Endothelial cell of umbilical vein (primary cell): ENCODE results near the gene RTN4RL1. TPM values are rescaled to one million over a fixed set of nuclear protein-coding genes. Genes with fewer than 3 reads are reported as not detected.

Experiments
- BruUV-seq: library from RNA; stranded (reverse); fragments of 400-500 nt; replicated peaks from 2 replicates; lab custom pipeline; 2021; lab: Mats Ljungman, UMichigan
- CTCF ChIA-PET: fragments of 300-600, 350-600 bp; sonication (Branson Sonifier 250); formaldehyde crosslinking; loops from one replicate; lab custom pipeline; 2021; ENCODE audit warnings: antibody characterized with exemption, inconsistent platforms; lab: Charles Lee
- POLR2A ChIA-PET: fragments of 300-600, 350-600 bp; sonication (Branson Sonifier 250); formaldehyde crosslinking; loops from one replicate; lab custom pipeline; 2021; ENCODE audit warnings: antibody characterized with exemption, inconsistent platforms; lab: Charles Lee
- DNase-seq: peaks from one replicate; pipeline ENCODE4 v3.0.0-alpha.2; 2011; ENCODE audit warnings: low read depth, low spot score
- FAIRE-seq: peaks from 2 replicates; lab custom pipeline; 2011; peaks lifted over from hg19 to GRCh38; lab: Jason Lieb, UNC
- H2AFZ ChIP-seq: 2 replicates; pipeline ENCODE4 v1.6.0; 2012; ENCODE audit warnings: low read depth, low read length, control low read depth, inconsistent platforms
- H3K27ac ChIP-seq: 2 replicates; pipeline ENCODE4 v1.5.1; 2011; ENCODE audit warnings: low read depth, mild to moderate bottlenecking, control low read depth, low read length, moderate library complexity; ENCODE audit not compliant: insufficient read depth
- H3K27me3 ChIP-seq, 2 experiments: 2 replicates each; pipeline versions ENCODE4 v1.6.0 to v1.6.1; 2011; ENCODE audit warnings: low read length in 2 of 2, mixed read lengths in 1 of 2; ENCODE audit not compliant: control insufficient read depth in 2 of 2, insufficient read depth in 2 of 2
- H3K36me3 ChIP-seq, 2 experiments: 2 replicates in 1 of 2; 3 replicates in 1 of 2; pipeline ENCODE4 v1.5.1; 2011; ENCODE audit warnings: low read length in 2 of 2, mild to moderate bottlenecking in 1 of 2, moderate library complexity in 1 of 2; ENCODE audit not compliant: control insufficient read depth in 2 of 2, insufficient read depth in 2 of 2; ENCODE audit errors: extremely low read depth in 1 of 2
- H3K4me1 ChIP-seq: 3 replicates; pipeline ENCODE4 v1.5.1; 2011; ENCODE audit warnings: mild to moderate bottlenecking, low read length; ENCODE audit not compliant: control insufficient read depth, insufficient read depth; ENCODE audit errors: extremely low read depth
- H3K4me2 ChIP-seq: 2 replicates; pipeline ENCODE4 v1.6.1; 2011; ENCODE audit warnings: low read length, control low read depth, mixed read lengths; ENCODE audit not compliant: insufficient read depth
- H3K4me3 ChIP-seq, 3 experiments: fragments of 200-600 bp in 1 of 3; sonication (generic), shearing (Covaris generic) in 1 of 3; replicated peaks in 1 of 3; 2 replicates each; pipeline ENCODE4 v1.5.1; 2011 to 2016; ENCODE audit warnings: control low read depth in 3 of 3, low read length in 3 of 3, mild to moderate bottlenecking in 2 of 3, inconsistent platforms in 1 of 3, low read depth in 1 of 3, moderate library complexity in 1 of 3; ENCODE audit not compliant: insufficient read depth in 1 of 3
- H3K79me2 ChIP-seq: 2 replicates; pipeline ENCODE4 v1.6.0; 2012; ENCODE audit warnings: low read length, inconsistent platforms; ENCODE audit not compliant: control insufficient read depth, insufficient read depth
- H3K9ac ChIP-seq: replicated peaks from 2 replicates; pipeline ENCODE3; 2011; ENCODE audit warnings: low read length, control low read depth; ENCODE audit not compliant: insufficient read depth; ENCODE audit errors: extremely low read depth
- H3K9me1 ChIP-seq: replicated peaks from 3 replicates; pipeline ENCODE4 v1.6.0; 2011; ENCODE audit warnings: mild to moderate bottlenecking, low read length; ENCODE audit not compliant: control insufficient read depth, insufficient read depth; ENCODE audit errors: extremely low read depth
- H3K9me3 ChIP-seq: replicated peaks from 2 replicates; pipeline ENCODE4 v1.5.1; 2012; ENCODE audit warnings: low read length, inconsistent platforms; ENCODE audit not compliant: control insufficient read depth, insufficient read depth
- H4K20me1 ChIP-seq: replicated peaks from 2 replicates; pipeline ENCODE3; 2011; ENCODE audit warnings: mild to moderate bottlenecking, low read length; ENCODE audit not compliant: control insufficient read depth, insufficient read depth; ENCODE audit errors: extremely low read depth
- EZH2 ChIP-seq: IDR thresholded peaks from 2 replicates; pipeline ENCODE4 v1.6.1; 2012; ENCODE audit warnings: borderline replicate concordance, low read depth, mild to moderate bottlenecking, moderate library complexity, low read length, inconsistent platforms; ENCODE audit not compliant: severe bottlenecking
- FOS ChIP-seq: IDR thresholded peaks from 2 replicates; pipeline ENCODE4 v1.6.1; 2011; ENCODE audit warnings: mild to moderate bottlenecking, low read length, moderate library complexity, borderline replicate concordance; ENCODE audit not compliant: insufficient read depth
- GATA2 ChIP-seq: IDR thresholded peaks from 2 replicates; pipeline ENCODE4 v1.7.0; 2011; ENCODE audit warnings: low read depth, mild to moderate bottlenecking, moderate library complexity, mixed read lengths, low read length; ENCODE audit not compliant: insufficient read length, insufficient read depth
- JUN ChIP-seq: IDR thresholded peaks from 2 replicates; pipeline ENCODE4 v1.6.1; 2011; ENCODE audit warnings: borderline replicate concordance, low read depth; ENCODE audit not compliant: insufficient read length, insufficient read depth
- MAX ChIP-seq: IDR thresholded peaks from 2 replicates; pipeline ENCODE4 v1.6.1; 2011; ENCODE audit not compliant: insufficient read depth, insufficient read length
- MYC ChIP-seq: IDR thresholded peaks from one replicate; pipeline ENCODE4 v1.6.1; 2011; ENCODE audit warnings: mild to moderate bottlenecking, low read depth, low read length
- POLR2A ChIP-seq: IDR thresholded peaks from 2 replicates; pipeline ENCODE4 v1.6.1; 2012; ENCODE audit warnings: low read depth, mild to moderate bottlenecking, control low read depth, low read length
- POLR2AphosphoS5 ChIP-seq: IDR thresholded peaks from 2 replicates; pipeline ENCODE4 v1.6.1; 2012; ENCODE audit warnings: low read depth, mild to moderate bottlenecking, control low read depth, low read length, moderate library complexity; ENCODE audit not compliant: insufficient read depth
- dilution Hi-C: fragments of 300-500 bp; cut with MboI; formaldehyde crosslinking; loops from one replicate; pipeline ENCODE4 v1.15.0; 2019; ENCODE audit warnings: low sequenced_read_pairs; ENCODE audit not compliant: extremely low pct_ligation_motif_present
- intact Hi-C: fragments of 100-400 bp; cut with micrococcal nuclease; formaldehyde crosslinking; loops from one replicate; pipeline ENCODE4 v1.10.0; 2022
- polyA plus RNA-seq, 4 experiments: library from polyadenylated mRNA; depleted of rRNA in 3 of 4; stranded (reverse) in 3 of 4; unstranded in 1 of 4; fragments of >200 nt; gene quantifications; 2 replicates each; pipeline versions ENCODE4 v1.2.1 to v1.2.3, GENCODE V29; 2011 to 2012; ENCODE audit warnings: missing spikeins in 1 of 4
- total RNA-seq: library from RNA; stranded (reverse); gene quantifications from 2 replicates; pipeline ENCODE4 v1.2.3, GENCODE V29; 2021
- TF ChIP-seq, protein P1 (sequence below), 2 donors: IDR thresholded peaks; 1 replicate in 1 of 2; 2 replicates in 1 of 2; pipeline ENCODE4 v1.5.1; 2011; ENCODE audit warnings: low read length in 2 of 2, mild to moderate bottlenecking in 2 of 2, moderate library complexity in 2 of 2, control low read depth in 1 of 2, inconsistent platforms in 1 of 2, low read depth in 1 of 2; ENCODE audit not compliant: insufficient read depth in 1 of 2; ENCODE audit errors: extremely low read depth in 1 of 2

Gene RTN4RL1
- total and polyA plus RNA-seq, 2 donors (not counting 3 experiments of a cell fraction or from before 2014, with no cell fraction given) = 0.04 TPM; not detected in 1

DNA sequence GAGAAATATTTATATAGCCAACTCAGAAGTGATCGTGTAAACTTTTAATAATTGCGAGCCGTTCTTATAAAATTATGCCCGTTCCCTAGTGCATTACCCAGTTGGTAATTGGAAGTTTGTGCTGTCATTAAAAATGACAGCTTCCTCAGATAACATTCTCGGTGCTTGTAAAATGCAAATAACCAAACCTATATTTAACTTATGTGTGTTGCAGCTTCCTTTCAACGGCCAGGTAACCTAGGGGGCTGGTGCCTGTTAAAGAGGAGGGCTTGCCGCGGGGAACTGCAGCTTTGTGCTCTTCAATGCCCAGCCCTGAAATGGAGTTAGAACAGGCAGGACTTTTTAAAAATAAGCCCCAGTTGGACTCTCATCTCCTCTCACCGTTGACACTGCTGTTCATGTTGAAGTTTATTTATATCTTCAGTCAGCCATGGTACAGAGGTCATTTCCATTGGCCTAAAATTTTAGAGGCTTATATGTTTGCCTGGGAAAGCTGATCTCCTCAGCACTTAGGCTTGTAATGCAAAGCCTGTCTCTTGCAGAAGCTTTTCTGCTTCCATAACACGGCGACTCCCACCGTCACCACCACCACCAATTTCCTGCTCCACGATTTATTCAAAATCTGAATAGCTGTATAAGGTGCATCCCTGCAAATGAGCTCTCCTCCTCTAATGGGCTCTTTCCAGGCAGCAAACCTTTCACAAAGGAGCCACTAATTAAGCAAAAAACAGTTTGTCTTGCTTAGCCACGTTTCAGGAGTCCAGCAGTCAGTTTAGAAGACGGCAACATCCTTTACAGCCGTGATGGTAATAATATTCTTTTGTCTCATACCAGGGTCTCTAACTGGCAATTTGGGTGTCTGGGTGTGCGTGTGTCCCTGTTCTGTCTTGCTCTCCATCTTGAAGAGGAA lies 120.6 kb downstream of the RTN4RL1 start:
- no peak overlapping the region for H2AFZ ChIP-seq
- H3K4me1 ChIP-seq = peaks cover 5% of the 10 kb centered on the region
- no peak overlapping the region for H3K4me2 ChIP-seq
- DNase-seq = no peak
- H3K9ac ChIP-seq = no peak overlapping the region
- no peak overlapping the region for H3K27ac ChIP-seq
- no peaks in the 10 kb centered on the region for H3K9me3 ChIP-seq
- H3K4me3 ChIP-seq = no peak overlapping the region
- FAIRE-seq = no peak
- ChIA-PET CTCF (no interaction called here), POLR2A (interaction anchor here (0.5 kb wide), 2 partner anchors 73 to 189 kb away, joined by 3 to 7 read pairs; no protein-coding TSS in a partner anchor)
- H3K9me1 ChIP-seq = no peaks in the 10 kb centered on the region
- no peaks in the 10 kb centered on the region for H4K20me1 ChIP-seq
- no peak for TF ChIP-seq MYC
- no peak for TF ChIP-seq GATA2
- TF ChIP-seq POLR2AphosphoS5 = no peak
- TF ChIP-seq, protein P1, sequence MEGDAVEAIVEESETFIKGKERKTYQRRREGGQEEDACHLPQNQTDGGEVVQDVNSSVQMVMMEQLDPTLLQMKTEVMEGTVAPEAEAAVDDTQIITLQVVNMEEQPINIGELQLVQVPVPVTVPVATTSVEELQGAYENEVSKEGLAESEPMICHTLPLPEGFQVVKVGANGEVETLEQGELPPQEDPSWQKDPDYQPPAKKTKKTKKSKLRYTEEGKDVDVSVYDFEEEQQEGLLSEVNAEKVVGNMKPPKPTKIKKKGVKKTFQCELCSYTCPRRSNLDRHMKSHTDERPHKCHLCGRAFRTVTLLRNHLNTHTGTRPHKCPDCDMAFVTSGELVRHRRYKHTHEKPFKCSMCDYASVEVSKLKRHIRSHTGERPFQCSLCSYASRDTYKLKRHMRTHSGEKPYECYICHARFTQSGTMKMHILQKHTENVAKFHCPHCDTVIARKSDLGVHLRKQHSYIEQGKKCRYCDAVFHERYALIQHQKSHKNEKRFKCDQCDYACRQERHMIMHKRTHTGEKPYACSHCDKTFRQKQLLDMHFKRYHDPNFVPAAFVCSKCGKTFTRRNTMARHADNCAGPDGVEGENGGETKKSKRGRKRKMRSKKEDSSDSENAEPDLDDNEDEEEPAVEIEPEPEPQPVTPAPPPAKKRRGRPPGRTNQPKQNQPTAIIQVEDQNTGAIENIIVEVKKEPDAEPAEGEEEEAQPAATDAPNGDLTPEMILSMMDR (IDR thresholded peaks at IDR 0.05; ENCODE audit: extremely low read depth in 1 of 2, insufficient read depth in 1 of 2, low read depth in 1 of 2, low read length in 2 of 2) = no peak
- no peak for TF ChIP-seq EZH2
- TF ChIP-seq POLR2A = no peak
- no peak for TF ChIP-seq FOS
- no peak for TF ChIP-seq MAX
- no peak for TF ChIP-seq JUN
- H3K79me2 ChIP-seq = no peaks in the 10 kb centered on the region
- H3K27me3 ChIP-seq = peaks cover 24 to 40% of the 10 kb centered on the region in 2 experiments
- no TSS peak for BruUV-seq
- dilution Hi-C loops (no loop called here), intact Hi-C loops (no loop called here)
- H3K36me3 ChIP-seq = no peaks in the 10 kb centered on the region
